GM18508 (cell line): ENCODE results near the gene LCN6.
"Not testable (repeated sequence)": the region's sequence is repeated elsewhere in the genome, so short reads cannot be mapped to it uniquely, and the experiment has no call there.

Experiments
- ATAC-seq: cut with Tn5 transposase; IDR thresholded peaks from one replicate; pipeline ENCODE4 v1.9.1; 2021; ENCODE audit warnings: moderate number of reproducible peaks; ENCODE audit not compliant: insufficient read depth, unreplicated experiment

Gene LCN6

GRCh38 chr9:136712690-136713544 is 35.4 kb downstream of the LCN6 start:
- no peak for ATAC-seq

GRCh38 chr9:136711751-136712689 is 36.3 kb downstream of the LCN6 start, which contains the start of gene DIPK1B:
DIPK1B (plus strand) TSS chr9:136712572; CDS start chr9:136712666, 94 bp downstream.
- no peak for ATAC-seq

GRCh38 chr9:136711219-136711648 is 37.1 kb downstream of the LCN6 start:
- ATAC-seq = not testable (repeated sequence)

DNA sequence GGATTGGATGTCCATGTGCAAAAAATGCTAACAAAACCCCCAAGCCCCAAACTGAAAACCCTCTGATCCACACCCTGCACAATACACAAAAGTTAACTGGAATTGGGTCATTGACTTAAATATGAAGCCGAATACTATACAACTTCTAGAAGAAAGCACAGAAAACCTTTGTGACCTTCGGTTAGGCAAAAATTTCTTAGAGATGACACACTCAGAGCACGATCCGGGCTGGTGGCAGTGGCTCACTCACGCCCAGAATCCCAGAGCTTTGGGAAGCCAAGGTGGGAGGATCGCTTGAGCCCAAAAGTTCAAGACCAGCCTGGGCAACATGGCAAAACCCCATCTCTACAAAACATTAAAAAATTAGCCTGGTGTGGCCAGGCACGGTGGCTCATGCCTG is 37.8 kb downstream of the LCN6 start:
- no peak for ATAC-seq

DNA sequence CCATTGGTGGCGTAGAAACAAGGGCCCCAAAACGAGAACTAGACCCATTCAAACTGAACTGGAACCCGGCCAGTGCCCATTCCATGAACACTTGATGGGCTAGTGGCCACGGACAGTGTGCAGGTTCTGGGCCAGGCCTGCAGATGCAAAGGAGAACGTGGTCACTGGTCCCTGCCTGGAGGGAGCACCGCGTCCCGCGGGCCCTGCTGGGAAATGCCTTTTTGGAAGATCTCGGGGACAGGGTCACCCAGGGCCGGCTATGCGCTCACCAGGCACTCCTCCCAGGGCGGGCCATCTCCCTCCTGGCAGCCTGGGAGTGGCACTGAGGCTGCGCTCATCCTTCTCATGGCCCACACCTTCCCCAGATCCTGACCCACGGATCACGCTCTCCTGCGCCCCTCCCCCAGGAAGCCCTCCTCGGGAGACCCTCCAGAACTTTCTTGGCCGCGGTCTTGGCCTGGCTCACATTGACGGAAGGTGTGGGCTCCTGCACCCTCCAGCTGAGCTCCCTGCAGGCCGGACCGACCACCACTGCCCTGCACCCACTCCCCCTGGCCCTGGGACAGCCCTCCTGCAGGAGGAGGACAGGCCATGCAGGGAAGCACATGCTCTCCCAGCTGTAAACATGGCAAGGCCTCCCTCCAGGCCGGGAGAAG is 38.7 kb downstream of the LCN6 start:
- no peak for ATAC-seq

GRCh38 chr9:136707849-136708517 is 40.3 kb downstream of the LCN6 start:
- no peak for ATAC-seq

- ATAC-seq = no peak
Observed at GRCh38 chr9:136707011-136707410, 41.3 kb downstream of the LCN6 start.

DNA sequence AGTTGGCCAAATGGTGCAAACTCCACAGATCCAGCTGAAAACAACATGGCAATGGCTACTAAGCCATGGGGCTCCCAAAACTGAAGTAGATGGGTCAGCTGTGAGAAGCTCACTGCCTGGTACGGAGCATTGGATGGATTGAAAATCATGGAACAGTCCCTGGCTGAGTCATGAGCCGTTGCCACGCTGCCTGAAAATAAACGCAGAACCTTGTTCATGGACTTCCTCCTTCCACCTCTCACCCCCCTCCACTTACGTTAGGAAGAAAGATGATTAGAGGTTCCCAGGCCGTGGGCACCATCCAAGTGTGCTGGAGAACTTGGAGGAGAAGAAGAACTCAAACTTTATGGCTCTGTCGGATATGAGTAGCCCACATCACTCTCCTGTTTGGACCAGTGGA is 42.8 kb downstream of the LCN6 start:
- no peak for ATAC-seq

DNA sequence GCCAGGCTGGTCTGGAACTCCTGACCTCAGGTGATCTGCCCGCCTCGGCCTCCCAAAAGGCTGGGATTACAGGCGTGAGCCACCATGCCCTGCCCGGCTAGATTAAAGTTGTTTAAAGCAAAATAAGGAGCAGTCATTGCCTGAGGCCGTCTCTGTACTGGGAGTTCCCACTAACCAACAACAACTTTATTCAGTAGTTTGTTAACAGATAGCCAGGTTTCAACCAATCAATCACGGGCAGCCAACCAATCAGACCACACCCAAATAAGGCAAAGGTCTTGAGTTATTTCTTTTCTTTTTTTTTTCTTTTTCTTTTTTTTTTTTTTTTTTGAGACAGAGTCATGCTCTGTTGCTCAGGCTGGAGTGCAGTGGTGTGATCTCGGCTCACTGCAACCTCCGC is 43.6 kb downstream of the LCN6 start:
- not testable (repeated sequence) for ATAC-seq

- ATAC-seq = no peak
Observed at GRCh38 chr9:136703276-136703860, 45.0 kb downstream of the LCN6 start.

DNA sequence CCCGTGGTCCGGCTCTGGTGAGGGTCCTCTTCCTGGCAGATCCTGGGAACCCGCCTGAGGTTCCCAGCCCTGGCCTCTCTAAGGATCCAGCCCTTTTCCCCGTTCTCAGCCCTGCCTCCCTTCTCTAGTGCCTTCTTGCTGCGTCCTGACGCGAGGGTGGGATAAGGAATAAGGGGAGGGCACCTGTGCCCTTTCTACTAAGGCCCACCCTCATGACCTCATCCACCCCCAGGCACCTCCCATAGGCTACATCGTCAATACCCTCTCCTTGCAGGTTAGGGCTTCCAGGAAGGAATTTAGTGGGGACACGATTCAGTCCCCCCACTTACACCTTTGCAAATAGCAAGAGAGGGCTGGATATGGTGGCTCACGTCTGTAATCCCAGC is 46.7 kb downstream of the LCN6 start:
- ATAC-seq = no peak

- no peak for ATAC-seq
Observed at GRCh38 chr9:136700959-136701667, 47.2 kb downstream of the LCN6 start.

- ATAC-seq = no peak
Observed at GRCh38 chr9:136700304-136700703, 48.0 kb downstream of the LCN6 start.

DNA sequence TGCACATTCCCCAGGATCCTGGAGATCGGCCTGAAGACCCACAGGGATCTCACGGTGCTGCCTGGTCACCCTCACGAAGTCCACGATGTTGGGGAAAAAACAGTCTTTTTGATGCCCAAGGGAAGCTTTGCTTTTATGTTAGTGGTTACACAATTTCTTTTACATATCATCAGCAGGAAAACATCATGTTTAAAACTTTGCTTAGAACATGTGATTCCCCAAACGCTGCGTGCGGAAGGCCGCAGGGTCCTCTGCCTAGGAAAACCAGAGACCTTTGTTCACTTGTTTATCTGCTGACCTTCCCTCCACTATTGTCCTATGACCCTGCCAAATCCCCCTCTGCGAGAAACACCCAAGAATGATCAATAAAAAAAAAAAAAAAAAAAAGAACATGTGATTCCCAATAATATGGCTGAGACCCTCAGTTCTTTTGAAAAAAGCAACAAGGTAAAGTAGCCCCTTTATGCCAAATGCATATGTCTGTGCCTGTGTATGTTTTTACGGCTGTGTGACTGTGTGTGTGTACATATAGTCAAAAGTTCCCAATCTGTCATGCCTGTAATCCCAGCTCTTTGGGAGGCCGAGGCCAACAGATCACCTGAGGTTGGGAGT is 49.6 kb downstream of the LCN6 start:
- no peak for ATAC-seq

GRCh38 chr9:136697821-136698526 is 50.4 kb downstream of the LCN6 start:
- no peak for ATAC-seq

DNA sequence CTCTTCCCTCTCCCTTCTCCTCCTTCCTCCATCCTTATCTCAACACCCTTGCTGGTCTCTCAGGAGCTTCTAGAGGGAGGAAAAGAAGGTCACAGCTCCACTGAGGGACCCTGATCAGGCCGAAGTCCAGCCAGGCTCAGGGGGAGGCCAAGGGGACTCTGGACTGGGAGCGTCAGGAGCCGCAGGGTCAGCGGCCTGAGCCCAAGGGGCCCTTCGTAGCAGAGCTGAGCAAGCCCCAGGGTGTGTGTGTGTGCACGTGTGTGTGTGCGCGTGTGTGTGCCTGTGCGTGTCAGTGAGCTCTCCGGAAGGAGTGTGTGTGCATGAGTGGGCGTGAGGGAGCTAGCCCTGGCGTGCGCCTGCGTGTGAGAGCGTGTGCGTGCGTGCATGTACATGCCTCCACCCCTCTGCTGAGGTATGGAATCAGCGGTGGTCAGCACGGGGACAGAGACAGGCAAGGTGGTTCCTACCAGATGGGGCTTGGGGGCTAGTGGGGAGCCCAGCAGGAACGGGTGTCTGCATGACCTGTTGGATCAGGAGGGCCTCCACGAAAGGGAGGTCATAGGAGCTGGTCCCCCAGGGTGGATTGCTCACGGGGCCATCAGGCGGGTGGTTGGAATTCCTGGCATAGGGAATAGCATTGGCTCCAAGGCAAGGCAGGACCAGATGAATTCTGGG is 51.0 kb downstream of the LCN6 start:
- ATAC-seq = no peak

DNA sequence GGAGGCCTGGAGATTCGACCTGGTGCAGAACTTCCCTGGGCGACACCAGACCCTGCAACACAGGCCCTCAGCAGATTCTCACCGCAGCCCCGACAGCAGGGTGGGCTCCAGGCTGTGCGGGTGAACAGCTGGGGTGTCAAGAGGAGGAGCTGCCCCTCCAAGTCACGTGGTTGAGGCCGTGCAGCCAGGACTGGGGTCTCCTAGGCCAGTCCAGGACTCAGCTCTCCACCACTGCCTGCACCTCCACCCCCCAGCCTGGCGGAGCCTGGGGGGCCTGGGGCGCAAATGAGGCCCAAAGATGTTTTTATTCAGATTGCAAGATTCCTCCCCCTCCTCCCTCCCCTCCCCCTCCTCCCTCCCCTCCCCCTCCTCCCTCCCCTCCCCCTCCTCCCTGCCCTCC is 51.8 kb downstream of the LCN6 start:
- ATAC-seq = no peak

DNA sequence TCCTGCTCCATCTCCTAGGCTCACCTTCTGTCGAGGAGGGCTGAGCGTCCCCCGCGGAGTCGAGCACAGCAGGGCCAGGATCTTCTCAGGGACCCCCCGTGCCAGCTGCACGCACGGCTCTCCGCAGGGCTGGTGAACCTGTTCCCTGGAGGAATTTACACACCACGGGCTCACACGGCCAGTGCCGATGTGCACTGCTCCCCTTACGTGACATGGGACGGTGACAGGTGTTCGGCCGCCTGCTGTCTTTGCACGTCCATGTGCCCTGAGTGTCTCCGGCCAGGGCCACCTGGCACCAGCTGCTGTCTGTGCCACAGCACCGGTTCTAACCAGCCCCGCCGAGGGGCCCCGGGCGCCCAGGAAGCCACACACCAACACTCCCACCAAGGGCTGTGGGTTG is 52.4 kb downstream of the LCN6 start:
- ATAC-seq = no peak
